BE2C (cell line): ENCODE measurements around the gene PTPRD.

Experiments
- DNase-seq: peaks from one replicate; pipeline ENCODE4 v3.0.0-alpha.2; 2020
- H3K27me3 ChIP-seq: fragments of 250-450 bp; sonication (Bioruptor Pico); 2 replicates; pipeline ENCODE4 v1.5.1; 2020; ENCODE audit warnings: mild to moderate bottlenecking
- H3K36me3 ChIP-seq: fragments of 250-450 bp; sonication (Bioruptor Pico); 2 replicates; pipeline ENCODE4 v1.5.1; 2020; ENCODE audit warnings: mild to moderate bottlenecking
- H3K4me1 ChIP-seq: fragments of 250-450 bp; sonication (Bioruptor Pico); 2 replicates; pipeline ENCODE4 v1.5.1; 2020
- H3K4me3 ChIP-seq: 2 replicates; pipeline ENCODE4 v1.5.1; 2011; ENCODE audit warnings: low read depth, low read length
- H3K9me3 ChIP-seq: fragments of 250-450 bp; sonication (Bioruptor Pico); 2 replicates; pipeline ENCODE4 v1.5.1; 2020
- TF ChIP-seq, protein P1 (sequence below): IDR thresholded peaks from 2 replicates; pipeline ENCODE4 v1.5.1; 2012; ENCODE audit warnings: mild to moderate bottlenecking, low read depth, low read length

PTPRD gene

DNA sequence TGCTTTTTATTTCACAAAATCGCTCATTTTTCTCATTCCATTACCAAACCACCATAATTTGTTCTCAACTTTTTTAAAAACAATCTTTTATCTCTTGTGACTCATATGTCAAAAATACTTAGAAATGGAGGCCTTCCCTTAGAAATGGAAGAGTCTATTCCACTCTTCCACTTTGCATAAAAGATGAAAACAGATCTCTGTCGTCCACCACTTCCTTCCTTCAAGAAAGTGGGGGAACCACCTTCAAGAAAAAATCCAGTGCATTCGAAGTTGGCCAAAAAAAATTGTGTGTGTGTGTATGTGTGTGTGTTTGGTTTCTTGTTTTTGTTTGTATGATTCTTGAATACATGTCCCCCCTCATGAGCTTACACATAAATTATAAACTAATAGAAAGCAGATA lies 2184.4 kb downstream of the PTPRD start:
- TF ChIP-seq, protein P1, sequence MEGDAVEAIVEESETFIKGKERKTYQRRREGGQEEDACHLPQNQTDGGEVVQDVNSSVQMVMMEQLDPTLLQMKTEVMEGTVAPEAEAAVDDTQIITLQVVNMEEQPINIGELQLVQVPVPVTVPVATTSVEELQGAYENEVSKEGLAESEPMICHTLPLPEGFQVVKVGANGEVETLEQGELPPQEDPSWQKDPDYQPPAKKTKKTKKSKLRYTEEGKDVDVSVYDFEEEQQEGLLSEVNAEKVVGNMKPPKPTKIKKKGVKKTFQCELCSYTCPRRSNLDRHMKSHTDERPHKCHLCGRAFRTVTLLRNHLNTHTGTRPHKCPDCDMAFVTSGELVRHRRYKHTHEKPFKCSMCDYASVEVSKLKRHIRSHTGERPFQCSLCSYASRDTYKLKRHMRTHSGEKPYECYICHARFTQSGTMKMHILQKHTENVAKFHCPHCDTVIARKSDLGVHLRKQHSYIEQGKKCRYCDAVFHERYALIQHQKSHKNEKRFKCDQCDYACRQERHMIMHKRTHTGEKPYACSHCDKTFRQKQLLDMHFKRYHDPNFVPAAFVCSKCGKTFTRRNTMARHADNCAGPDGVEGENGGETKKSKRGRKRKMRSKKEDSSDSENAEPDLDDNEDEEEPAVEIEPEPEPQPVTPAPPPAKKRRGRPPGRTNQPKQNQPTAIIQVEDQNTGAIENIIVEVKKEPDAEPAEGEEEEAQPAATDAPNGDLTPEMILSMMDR = no peak
- no peaks in the 10 kb centered on the region for H3K4me1 ChIP-seq
- no peaks in the 10 kb centered on the region for H3K27me3 ChIP-seq
- H3K4me3 ChIP-seq = no peak overlapping the region
- no peak for DNase-seq
- no peaks in the 10 kb centered on the region for H3K9me3 ChIP-seq
- H3K36me3 ChIP-seq = no peaks in the 10 kb centered on the region

DNA sequence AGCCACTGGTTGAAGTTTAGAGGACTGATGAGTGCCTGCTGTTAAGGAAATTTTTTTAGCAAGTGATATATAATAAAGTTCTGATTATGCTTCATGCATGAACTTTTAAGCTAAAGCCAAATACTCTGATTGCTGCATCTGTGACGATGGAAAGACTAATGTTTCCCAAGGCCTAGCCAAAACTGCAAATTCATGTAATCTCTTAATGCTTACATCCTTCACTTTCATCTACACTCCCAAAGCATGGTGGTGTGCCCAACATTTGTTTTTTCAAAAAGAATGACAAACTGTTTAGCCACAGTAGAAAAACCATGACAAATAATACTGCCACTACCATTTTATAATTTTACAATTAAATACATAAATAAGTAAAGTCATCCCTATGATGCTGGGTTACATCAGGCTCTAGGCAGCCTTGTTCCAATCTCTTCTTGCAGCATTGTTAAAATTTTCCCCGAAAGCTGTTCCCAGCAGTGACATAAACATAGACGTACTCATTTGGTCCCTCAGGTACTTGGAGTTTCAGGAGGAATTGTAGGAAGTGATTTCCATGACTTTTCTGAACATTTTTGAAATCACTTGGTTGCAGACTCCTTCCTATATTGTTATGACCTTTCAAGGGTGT lies 2187.9 kb downstream of the PTPRD start:
- DNase-seq = no peak
- H3K9me3 ChIP-seq = no peaks in the 10 kb centered on the region
- H3K27me3 ChIP-seq = no peaks in the 10 kb centered on the region
- no peaks in the 10 kb centered on the region for H3K4me1 ChIP-seq
- no peak overlapping the region for H3K4me3 ChIP-seq
- no peaks in the 10 kb centered on the region for H3K36me3 ChIP-seq
- TF ChIP-seq, protein P1 = no peak

DNA sequence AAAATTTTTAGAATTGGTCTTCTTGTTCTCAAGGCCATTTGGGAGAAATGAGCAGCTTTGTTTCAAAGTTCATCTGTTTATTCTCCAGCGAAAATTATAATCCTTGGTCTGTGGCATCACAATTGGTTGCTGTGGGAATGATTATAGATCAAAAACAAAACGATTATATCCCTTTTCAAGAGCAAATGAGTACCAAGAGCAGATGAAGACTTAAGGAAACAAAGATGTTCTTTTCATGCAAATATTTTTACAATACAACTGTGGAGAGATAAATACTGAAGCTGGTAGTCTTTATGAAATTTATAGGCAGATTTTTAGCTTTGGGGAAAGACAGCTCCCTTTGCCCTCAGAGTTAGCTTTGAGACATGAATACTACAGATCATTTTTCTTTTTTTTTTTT lies 2192.4 kb downstream of the PTPRD start:
- H3K27me3 ChIP-seq = no peaks in the 10 kb centered on the region
- no peak for DNase-seq
- H3K36me3 ChIP-seq = no peaks in the 10 kb centered on the region
- no peaks in the 10 kb centered on the region for H3K4me1 ChIP-seq
- no peak overlapping the region for H3K4me3 ChIP-seq
- TF ChIP-seq, protein P1 = no peak
- no peaks in the 10 kb centered on the region for H3K9me3 ChIP-seq

DNA sequence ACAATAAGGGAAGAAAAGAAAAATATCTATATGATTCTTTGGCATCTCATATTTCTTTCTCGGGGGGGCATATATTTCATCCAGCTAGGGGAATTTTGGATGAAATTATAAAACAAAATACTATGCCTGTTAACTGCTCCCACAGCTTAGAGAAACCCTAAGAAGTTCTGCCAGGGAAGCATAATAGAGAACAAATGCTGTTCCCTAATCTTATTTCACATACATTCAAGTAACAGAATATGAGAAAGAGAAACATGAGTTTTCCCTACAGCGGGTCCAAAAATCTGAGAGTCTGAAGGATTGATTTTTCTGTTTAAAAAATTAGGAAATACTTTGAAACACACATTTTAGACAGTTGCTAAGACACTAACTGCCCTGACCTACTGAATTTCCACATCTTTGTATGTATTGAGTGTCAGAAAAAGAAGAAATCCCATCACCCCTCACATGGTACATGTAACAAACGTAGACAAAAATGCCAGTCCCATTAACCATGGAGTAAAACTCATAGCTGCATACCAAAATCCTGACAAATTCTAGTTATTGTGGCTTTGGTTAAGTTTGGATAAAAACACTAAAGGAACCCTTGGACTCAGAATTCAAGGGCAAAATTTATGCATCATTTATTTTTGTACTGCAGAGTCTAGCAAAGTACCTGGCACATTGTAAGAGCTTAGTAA lies 2193.1 kb downstream of the PTPRD start:
- Histone ChIP-seq H3K9me3 (no peaks in the 10 kb centered on the region), H3K4me3 (no peak overlapping the region), H3K27me3 (no peaks in the 10 kb centered on the region), H3K4me1 (no peaks in the 10 kb centered on the region), H3K36me3 (no peaks in the 10 kb centered on the region)
- DNase-seq = no peak
- TF ChIP-seq, protein P1 = no peak

DNA sequence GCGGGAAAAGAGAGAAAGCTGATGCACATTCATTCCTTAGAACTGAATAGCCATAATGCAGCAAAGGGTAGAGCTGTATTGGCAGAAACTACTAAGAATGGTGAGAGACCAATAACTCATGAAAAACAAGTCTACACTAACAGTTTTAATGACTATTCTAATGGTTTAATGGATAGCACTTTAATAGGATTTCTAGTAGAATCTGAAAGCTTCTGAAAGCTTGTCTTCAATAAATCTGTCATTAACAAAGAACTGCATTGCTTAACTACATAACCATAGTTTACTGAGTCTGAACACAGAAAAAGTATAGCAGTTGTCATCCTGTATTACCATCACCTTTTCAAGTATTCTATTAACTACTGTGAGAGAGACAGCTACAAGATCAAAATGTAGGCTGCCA lies 2195.5 kb downstream of the PTPRD start:
- Histone ChIP-seq H3K36me3 (no peaks in the 10 kb centered on the region), H3K4me1 (no peaks in the 10 kb centered on the region), H3K27me3 (no peaks in the 10 kb centered on the region), H3K9me3 (no peaks in the 10 kb centered on the region), H3K4me3 (no peak overlapping the region)
- TF ChIP-seq, protein P1 = no peak
- no peak for DNase-seq

DNA sequence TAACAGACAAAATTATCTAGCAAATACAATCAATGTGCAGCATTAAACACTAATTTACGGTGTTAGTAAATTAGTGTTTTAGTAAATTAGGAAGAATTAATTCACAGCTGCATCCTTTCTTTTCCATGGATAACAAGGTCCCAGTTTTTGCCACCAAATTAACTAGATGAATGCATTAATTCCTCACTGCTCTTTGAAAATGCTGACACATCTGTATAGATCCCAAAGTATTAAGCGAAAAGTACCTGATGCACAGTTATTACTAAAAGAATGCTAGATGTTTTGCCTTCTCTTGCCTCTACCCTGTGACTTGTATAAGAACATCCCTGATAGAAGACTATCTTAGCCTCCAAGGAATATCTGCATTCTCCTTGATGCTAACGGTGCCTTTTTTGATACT lies 2200.5 kb downstream of the PTPRD start:
- TF ChIP-seq, protein P1 = no peak
- Histone ChIP-seq H3K4me3 (no peak overlapping the region), H3K4me1 (no peaks in the 10 kb centered on the region), H3K9me3 (no peaks in the 10 kb centered on the region), H3K27me3 (no peaks in the 10 kb centered on the region), H3K36me3 (no peaks in the 10 kb centered on the region)
- no peak for DNase-seq
